Astrocyte (in vitro differentiated cells and primary cell): Measurements from ENCODE around the gene RHOT1.

ENCODE experiments used
- CTCF ChIP-seq: IDR thresholded peaks from 2 replicates; pipeline ENCODE4 v1.5.1; 2011; ENCODE audit warnings: low read depth, mild to moderate bottlenecking, inconsistent platforms, low read length, moderate library complexity; ENCODE audit not compliant: insufficient read depth
- EZH2 ChIP-seq: IDR thresholded peaks from 2 replicates; pipeline ENCODE4 v1.6.1; 2012; ENCODE audit warnings: mild to moderate bottlenecking, low read length, inconsistent platforms; ENCODE audit not compliant: insufficient read depth

DNA sequence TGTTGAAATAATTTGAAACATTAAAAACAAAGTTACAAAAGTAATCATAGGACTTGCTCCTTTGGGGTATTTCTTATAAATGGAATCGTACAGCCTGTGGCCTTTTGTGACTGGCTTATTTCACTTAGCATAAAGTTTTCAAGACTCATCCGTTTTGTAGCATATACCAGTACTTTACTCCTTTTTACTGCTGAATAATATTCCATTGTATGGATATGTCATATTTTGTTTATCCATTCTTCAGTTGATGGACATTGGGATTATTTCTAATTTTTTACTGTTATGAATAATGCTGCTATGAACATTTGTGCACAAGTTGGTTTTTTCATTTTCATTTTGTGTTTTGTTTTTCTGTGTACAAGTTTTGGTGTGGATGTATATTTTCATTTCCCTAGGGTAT is 93.3 kb downstream of the RHOT1 start:
- TF ChIP-seq CTCF (no peak), EZH2 (no peak)
